Activated gamma-delta T cell (primary cell): ENCODE data around the gene CDC5L.

Experiments used
- DNase-seq: peaks from one replicate; lab custom pipeline; 2025; lab: John Stamatoyannopoulos, UW

Gene CDC5L

GRCh38 chr6:44475779-44476434, 88.4 kb downstream of the CDC5L start:
- DNase-seq, result no peak

GRCh38 chr6:44476849-44477248, 89.3 kb downstream of the CDC5L start:
- DNase-seq, result no peak

DNA sequence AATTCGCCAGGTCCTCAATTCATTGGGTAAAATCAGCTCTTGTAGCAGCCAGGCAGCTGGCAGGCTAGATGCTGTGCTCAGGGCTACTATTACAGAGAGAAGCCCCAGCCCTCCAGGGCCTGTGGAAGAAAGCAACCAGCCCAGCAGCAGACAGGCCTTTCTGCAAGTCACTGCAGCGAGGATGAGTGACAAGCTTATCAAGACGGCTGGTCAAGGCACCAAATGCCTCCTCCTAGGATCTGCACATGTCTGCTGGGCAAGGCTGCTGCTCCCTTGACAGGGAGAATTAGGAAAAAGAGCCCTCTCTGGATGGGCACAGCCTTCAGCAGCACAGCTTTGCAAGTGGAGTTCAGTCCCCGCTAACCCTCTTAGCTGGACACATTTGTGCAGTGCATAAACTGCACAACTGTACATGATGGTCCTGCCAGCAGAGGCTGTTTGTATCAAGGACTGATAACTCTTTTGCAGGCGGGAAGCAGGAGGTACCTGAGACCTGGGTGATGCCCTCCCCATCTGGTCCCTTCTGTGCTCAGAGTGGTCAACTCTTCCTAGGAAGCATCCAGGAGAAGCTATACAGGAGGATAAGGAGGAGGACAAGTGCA, 89.9 kb downstream of the CDC5L start:
- DNase-seq, result no peak

DNA sequence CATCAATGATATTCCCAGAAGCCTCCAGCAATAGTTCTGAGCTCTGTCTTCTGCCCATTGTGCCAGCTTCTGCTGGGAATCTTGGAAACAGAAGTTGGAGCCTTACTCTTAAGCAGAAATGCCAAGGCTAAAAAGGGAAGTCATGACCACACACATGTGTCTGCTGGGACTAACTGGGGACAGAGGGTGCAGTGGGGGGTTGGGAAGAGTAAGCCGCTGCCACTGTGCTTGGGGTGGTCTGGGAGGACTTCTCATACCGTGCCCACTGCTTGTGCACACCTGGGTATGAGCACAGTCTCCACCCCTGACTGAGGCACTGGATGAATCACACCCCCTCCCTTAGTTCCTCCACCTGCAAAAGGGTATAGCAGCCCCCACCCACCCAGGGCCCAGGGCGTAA, 90.7 kb downstream of the CDC5L start:
- no peak for DNase-seq

DNA sequence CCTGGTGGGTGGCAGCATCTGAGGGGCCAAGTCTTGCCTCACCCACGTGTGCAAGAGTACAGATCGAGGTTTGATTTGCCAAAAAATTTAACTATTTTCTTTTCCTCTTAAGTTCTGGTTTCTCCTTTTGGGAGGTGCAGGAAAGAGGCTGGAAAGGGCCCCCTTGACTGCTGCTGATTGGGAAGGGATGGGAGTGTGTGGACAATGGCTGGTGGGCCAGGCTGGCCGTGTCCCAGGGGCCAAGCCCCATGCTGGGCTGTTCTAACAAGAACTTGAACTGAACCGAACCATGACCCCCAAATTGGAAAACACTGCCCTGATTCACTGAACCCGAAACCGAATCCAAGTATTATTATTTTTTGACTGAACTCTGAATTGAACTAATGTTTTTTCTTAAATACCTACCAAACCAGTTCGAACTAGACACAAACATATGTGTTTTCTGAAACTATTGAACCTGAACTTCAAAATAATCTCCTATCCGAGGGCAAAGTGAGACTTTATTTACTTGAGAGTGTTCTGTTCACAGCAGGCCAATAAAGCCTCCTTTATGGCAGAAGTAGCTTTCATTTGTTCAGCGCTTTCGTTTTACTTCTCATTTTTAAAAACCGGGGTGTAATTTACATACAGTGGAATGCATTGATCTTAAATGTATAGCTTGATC, 91.2 kb downstream of the CDC5L start:
- DNase-seq, result no peak

- DNase-seq, result no peak
Measured at GRCh38 chr6:44480097-44480541, 92.6 kb downstream of the CDC5L start.

DNA sequence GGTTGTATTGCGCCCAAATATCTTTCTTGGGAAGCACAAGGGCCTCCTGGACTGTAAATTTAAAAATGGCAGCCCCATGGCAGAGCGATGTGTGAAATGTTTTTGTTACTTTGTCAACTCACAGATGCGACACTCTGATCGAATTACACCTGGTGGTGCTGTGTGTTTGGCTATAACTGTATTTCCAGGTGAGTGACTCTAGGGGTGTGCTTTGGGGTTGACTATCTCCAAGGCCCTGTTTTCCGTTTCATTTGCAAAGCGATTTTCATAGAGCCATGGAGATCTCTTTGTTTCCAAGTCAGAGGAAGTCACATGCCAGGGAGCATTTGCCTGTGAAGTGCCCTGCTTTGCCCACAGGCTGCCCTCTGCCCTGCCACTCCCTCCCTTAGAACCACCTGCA, 93.5 kb downstream of the CDC5L start:
- no peak for DNase-seq

GRCh38 chr6:44481760-44482159, 94.3 kb downstream of the CDC5L start:
- DNase-seq, result no peak

- DNase-seq, result no peak
Measured at GRCh38 chr6:44485601-44486401, 98.3 kb downstream of the CDC5L start.

DNA sequence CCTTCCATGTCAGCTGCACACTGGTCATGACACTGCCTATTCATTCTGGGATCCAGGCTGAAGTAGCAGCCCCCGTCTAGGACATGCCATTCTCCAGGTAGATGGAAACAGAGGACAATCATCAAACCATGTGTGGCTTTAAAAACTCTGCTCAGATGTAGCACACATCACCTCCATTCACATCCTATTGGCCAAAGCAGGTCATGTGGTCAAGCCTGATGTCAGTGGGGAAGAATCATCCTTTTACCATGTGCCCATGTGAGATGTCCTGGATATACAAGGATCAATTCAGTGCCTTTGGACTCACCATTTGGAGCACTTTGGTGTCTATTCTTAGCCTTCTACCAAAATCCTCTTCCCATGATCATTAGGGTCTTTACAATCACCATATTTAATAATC, 99.5 kb downstream of the CDC5L start:
- no peak for DNase-seq

- no peak for DNase-seq
Measured at GRCh38 chr6:44487586-44487985, 100.1 kb downstream of the CDC5L start.

- DNase-seq, result no peak
Measured at GRCh38 chr6:44489910-44490604, 102.6 kb downstream of the CDC5L start.

DNA sequence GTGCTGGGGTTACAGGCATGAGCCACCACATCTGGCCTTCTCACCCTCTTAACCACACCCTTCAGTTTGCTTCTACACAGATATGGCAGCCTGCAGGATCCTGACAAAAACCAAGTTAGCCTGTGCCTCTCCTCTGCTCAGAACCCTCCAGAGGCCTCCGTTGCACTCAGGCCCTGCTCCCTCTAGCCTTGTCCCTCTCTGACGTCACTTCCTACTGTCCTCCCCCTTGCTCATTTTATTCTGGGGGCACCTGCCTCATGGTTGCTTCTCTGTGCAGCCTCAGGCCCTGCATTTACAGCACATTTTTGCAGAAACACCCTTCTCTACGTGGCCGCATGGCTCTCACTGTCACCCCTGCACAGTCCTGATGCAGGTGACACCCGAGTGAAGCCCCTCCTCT, 105.6 kb downstream of the CDC5L start:
- no peak for DNase-seq

DNA sequence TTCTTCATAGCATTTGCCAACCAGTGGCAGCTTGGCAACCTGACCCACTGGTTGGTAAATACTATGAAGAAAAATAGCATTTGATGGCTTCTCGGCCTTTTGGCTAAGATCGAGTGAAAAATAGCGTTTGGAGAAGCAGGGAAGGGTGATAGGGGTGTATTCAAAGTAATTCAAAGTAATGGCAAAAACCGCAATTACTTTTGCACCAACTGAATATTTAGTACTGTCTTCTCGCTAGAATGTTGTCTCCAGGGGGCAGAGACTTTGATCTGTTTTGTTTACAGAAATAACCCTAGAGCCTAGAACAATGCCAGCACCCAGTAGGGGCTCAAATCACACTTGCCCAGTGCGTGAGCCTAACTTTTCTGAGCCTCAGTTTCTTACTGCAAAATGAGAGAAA, 106.1 kb downstream of the CDC5L start:
- no peak for DNase-seq

GRCh38 chr6:44494011-44494501, 106.5 kb downstream of the CDC5L start:
- DNase-seq, result no peak

GRCh38 chr6:44495036-44495901, 107.8 kb downstream of the CDC5L start:
- no peak for DNase-seq

DNA sequence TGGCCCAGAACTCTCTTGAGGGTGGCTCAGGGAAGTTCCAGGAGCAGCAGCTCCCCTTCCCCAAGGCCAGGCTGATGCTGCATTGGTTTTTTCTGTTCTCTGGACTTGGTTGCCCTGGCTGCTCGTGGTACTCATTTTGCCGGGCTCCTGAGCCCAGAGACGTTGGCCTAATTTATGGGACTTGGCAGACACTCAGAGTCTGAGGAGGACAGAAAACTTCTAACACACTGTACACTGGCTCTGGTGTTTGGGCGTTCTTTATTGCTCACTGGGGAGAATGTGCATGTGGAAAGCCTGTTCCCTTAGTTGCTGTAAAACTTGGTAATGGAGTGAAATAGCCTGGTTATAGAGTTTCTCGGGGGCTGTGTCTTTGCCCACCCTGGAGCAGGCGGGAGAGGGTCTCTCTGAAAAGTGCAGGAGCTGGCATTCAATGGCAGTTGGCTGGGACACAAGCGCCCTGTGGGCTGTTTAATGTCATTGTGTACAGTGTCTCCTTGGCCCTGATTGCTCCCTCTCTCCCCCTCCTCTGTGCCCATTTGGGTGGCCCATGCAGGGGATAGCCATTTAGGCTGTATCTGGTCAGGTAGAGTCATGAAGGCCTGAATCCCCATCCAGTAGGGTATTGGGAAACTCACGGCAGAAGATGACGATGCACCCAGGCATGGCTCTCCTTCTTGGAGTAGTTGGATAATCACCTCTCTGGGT, 109.3 kb downstream of the CDC5L start:
- DNase-seq, result no peak

DNA sequence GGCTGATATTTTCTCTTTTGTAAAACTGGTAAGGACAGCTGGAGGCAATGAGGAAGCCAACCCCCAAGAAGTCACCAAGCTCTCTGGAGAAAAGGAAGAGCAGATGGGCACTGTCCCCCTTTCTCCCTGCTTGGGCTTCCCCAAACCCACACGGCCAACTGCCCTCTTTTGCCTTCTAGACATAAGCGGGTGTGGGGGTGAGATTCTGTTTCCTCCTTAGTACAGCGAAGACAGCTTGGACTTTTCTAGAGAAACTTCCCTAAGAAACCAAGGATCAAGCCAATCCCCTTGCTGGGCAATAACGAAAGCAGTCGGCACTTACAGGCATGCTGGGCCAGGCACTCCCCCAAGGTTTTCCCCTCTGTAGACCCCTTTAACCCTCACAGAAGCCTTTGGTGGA, 110.3 kb downstream of the CDC5L start:
- DNase-seq, result no peak

DNA sequence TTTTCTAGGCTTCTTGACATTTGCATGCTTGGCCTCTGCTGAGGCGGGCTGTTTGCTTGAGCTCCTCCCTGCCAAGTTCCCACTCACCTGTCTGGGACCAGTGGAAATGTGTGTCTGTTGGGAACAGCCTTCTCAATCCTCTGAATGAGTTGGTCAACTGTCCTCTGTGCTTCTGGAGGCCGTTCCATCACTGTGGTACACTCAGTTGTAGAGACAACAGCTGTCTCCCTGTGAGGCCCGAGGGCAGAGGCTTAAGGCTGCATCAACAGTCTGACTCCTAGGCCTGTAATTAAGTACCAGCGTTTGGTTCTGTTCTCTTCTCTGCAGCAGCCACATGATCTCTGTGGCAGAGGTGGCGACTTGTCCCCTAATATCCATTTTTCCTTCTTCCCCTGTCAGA, 110.9 kb downstream of the CDC5L start:
- DNase-seq, result no peak

GRCh38 chr6:44499609-44500008, 112.1 kb downstream of the CDC5L start:
- DNase-seq, result no peak
